Testis (tissue), 3 donors: Measurements from ENCODE around the gene ADAT3. TPM values are rescaled to one million over a fixed set of nuclear protein-coding genes. Genes with fewer than 3 reads are reported as not detected.

Experiments
- DNase-seq: peaks from one replicate; pipeline ENCODE4 v3.0.0-alpha.2; 2019
- H3K27ac ChIP-seq, 2 donors: fragments of 200-600 bp; sonication (generic); one replicate each; pipeline ENCODE4 v1.5.1; 2019
- H3K27me3 ChIP-seq: fragments of 200-600 bp; sonication (generic); one replicate; pipeline ENCODE4 v1.5.1; 2019
- H3K36me3 ChIP-seq: fragments of 200-600 bp; sonication (generic); one replicate; pipeline ENCODE4 v1.5.1; 2017; ENCODE audit warnings: low read depth; ENCODE audit errors: missing control alignments
- H3K4me1 ChIP-seq: fragments of 200-600 bp; sonication (generic); one replicate; pipeline ENCODE4 v1.5.1; 2019
- H3K4me3 ChIP-seq, 2 donors: fragments of 200-600 bp; sonication (generic); one replicate each; pipeline ENCODE4 v1.5.1; 2017 to 2019
- H3K9me3 ChIP-seq: fragments of 200-600 bp; sonication (generic); one replicate; pipeline ENCODE4 v1.5.1; 2017
- CTCF ChIP-seq, 3 experiments: fragments of 450-650 bp in 2 of 3; fragments of 200-600 bp in 1 of 3; sonication (generic) in 1 of 3; IDR thresholded peaks; one replicate each; pipeline ENCODE4 v1.5.1; 2016 to 2019; ENCODE audit warnings: antibody characterized with exemption in 3 of 3, mild to moderate bottlenecking in 2 of 3, moderate library complexity in 1 of 3
- POLR2A ChIP-seq: fragments of 450-650 bp; IDR thresholded peaks from one replicate; pipeline ENCODE4 v1.6.1; 2017; ENCODE audit warnings: antibody characterized with exemption, mild to moderate bottlenecking, moderate library complexity
- WGBS, 2 donors: methylation state at CpG; one replicate each; pipeline ENCODE4 v1.1.5; 2018; 5-methylcytosine and 5-hydroxymethylcytosine counted together
- intact Hi-C: fragments of 100-400 bp; cut with DNase I; formaldehyde crosslinking; loops from one replicate; pipeline ENCODE4 v1.15.1; 2023; ENCODE audit warnings: low total_unique reads
- polyA plus RNA-seq: library from polyadenylated mRNA; stranded (reverse); fragments of 350-450 nt; fragmentation: Illumina TruSeq; extraction: RNeasy Lipid Tissue Mini Kit (QIAGEN cat#74804); gene quantifications from one replicate; pipeline ENCODE4 v1.2.3, GENCODE V29; 2014; ENCODE audit warnings: low read depth, low replicate concordance; ENCODE audit not compliant: insufficient read depth
- total RNA-seq, 2 donors: library from RNA; depleted of rRNA; stranded (reverse); fragments of >200 nt; gene quantifications; one replicate each; pipeline ENCODE4 v1.2.3, GENCODE V29; 2016

ADAT3 gene
- total and polyA plus RNA-seq, 3 donors from 2014 or later = 1.1 to 16.7 (median 10.6) TPM

GRCh38 chr19:1882089-1882785 is 23.0 kb upstream of the ADAT3 start:
- H3K4me1 ChIP-seq = peaks cover 27% of the 10 kb centered on the region
- DNase-seq = no peak
- no peaks in the 10 kb centered on the region for H3K27me3 ChIP-seq
- 61 to 77% methylated on average over 31 of the region's 31 CpGs for WGBS, 2 donors
- no peak for TF ChIP-seq POLR2A
- TF ChIP-seq CTCF (IDR thresholded peaks at IDR 0.05) = no peak
- no peak overlapping the region for H3K27ac ChIP-seq
- no peaks in the 10 kb centered on the region for H3K36me3 ChIP-seq
- H3K4me3 ChIP-seq = no peak overlapping the region
- intact Hi-C loops = no loop called here
- H3K9me3 ChIP-seq = no peaks in the 10 kb centered on the region

GRCh38 chr19:1882786-1883692 is 22.2 kb upstream of the ADAT3 start:
- Histone ChIP-seq H3K36me3 (no peaks in the 10 kb centered on the region), H3K4me3 (no peak overlapping the region), H3K27ac (peak overlapping the region in 1 of 2 donors; percentile 11), H3K9me3 (no peaks in the 10 kb centered on the region), H3K27me3 (no peaks in the 10 kb centered on the region), H3K4me1 (peaks cover 33% of the 10 kb centered on the region)
- TF ChIP-seq CTCF (IDR thresholded peaks at IDR 0.05) (no peak), POLR2A (no peak)
- WGBS, 2 donors = 74 to 76% methylated on average over 12 to 23 of the region's 25 CpGs
- DNase-seq = no peak
- intact Hi-C loops = no loop called here

GRCh38 chr19:1883784-1884183 is 21.4 kb upstream of the ADAT3 start:
- no peaks in the 10 kb centered on the region for H3K36me3 ChIP-seq
- 32 to 41% methylated on average over 8 of the region's 8 CpGs for WGBS, 2 donors
- H3K4me1 ChIP-seq = peaks cover 36% of the 10 kb centered on the region
- intact Hi-C loops = no loop called here
- TF ChIP-seq CTCF (IDR thresholded peaks at IDR 0.05) (no peak), POLR2A (no peak)
- H3K4me3 ChIP-seq = peak overlapping the region in 1 of 2 donors; percentile 89
- no peaks in the 10 kb centered on the region for H3K27me3 ChIP-seq
- H3K9me3 ChIP-seq = no peaks in the 10 kb centered on the region
- no peak for DNase-seq
- H3K27ac ChIP-seq = peak overlapping the region; percentile 11 to 85

- TF ChIP-seq POLR2A (no peak), CTCF (IDR thresholded peaks at IDR 0.05) (no peak)
- Histone ChIP-seq H3K4me3 (peak overlapping the region; percentile 89), H3K27me3 (no peaks in the 10 kb centered on the region), H3K9me3 (no peaks in the 10 kb centered on the region), H3K27ac (peak overlapping the region; percentile 27 to 85), H3K4me1 (peaks cover 36% of the 10 kb centered on the region), H3K36me3 (no peaks in the 10 kb centered on the region)
- WGBS, 2 donors = 3 to 7% methylated on average over 6 to 11 of the region's 11 CpGs
- intact Hi-C loops = no loop called here
- no peak for DNase-seq
Observed at GRCh38 chr19:1884291-1884718, 20.9 kb upstream of the ADAT3 start.
